GM12865 (cell line): Measurements from ENCODE around the gene UQCRHL.

Source experiments
- DNase-seq: peaks from one replicate; pipeline ENCODE4 v3.0.0; 2010; ENCODE audit warnings: low read depth
- H3K4me3 ChIP-seq: 2 replicates; pipeline ENCODE4 v1.5.1; 2011; ENCODE audit warnings: mild to moderate bottlenecking, low read depth, low read length, control low read depth
- CTCF ChIP-seq: IDR thresholded peaks from 2 replicates; pipeline ENCODE4 v1.5.1; 2011; ENCODE audit warnings: low read length, control low read depth, low read depth, inconsistent platforms; ENCODE audit not compliant: insufficient read depth; ENCODE audit errors: missing control alignments

The UQCRHL gene

GRCh38 chr1:15767941-15768340 is 39.5 kb downstream of the UQCRHL start:
- TF ChIP-seq CTCF, result no peak
- DNase-seq, result no peak

GRCh38 chr1:15765495-15766194 is 41.8 kb downstream of the UQCRHL start:
- peak; percentile 46 for DNase-seq
- TF ChIP-seq CTCF, result no peak
- H3K4me3 ChIP-seq, result no peak overlapping the region

More at GRCh38 chr1:15767941-15768340, 39.5 kb downstream of the UQCRHL start:
- no peak overlapping the region for H3K4me3 ChIP-seq

GRCh38 chr1:15764890-15765289 is 42.6 kb downstream of the UQCRHL start:
- TF ChIP-seq CTCF, result no peak
- no peak overlapping the region for H3K4me3 ChIP-seq
- DNase-seq, result no peak

GRCh38 chr1:15764269-15764764 is 43.1 kb downstream of the UQCRHL start:
- no peak overlapping the region for H3K4me3 ChIP-seq
- no peak for TF ChIP-seq CTCF
- DNase-seq, result no peak

GRCh38 chr1:15762546-15762945 is 44.9 kb downstream of the UQCRHL start:
- TF ChIP-seq CTCF, result no peak
- DNase-seq, result no peak
- no peak overlapping the region for H3K4me3 ChIP-seq

GRCh38 chr1:15761366-15762128 is 45.9 kb downstream of the UQCRHL start:
- no peak for TF ChIP-seq CTCF
- no peak overlapping the region for H3K4me3 ChIP-seq
- no peak for DNase-seq
